ENCODE data around the gene PMVK. TPM values are rescaled to one million over a fixed set of nuclear protein-coding genes. Genes with fewer than 3 reads are reported as not detected.

The PMVK gene
- total RNA-seq, 1 experiment from 2014 or later, result 26.3 TPM

- Histone ChIP-seq H3K9me3 (ENCODE audit: control insufficient read depth, low read depth, low read length) (no peaks in the 10 kb centered on the region), H3K27ac (ENCODE audit: insufficient read length, low read depth, low read length) (no peak overlapping the region), H3K4me2 (ENCODE audit: insufficient read depth, insufficient read length, low read length) (no peak overlapping the region), H4K8ac (replicated peaks; ENCODE audit: insufficient read length, low read depth, low read length) (no peak overlapping the region), H3K23me2 (ENCODE audit: insufficient read length, low read depth, low read length, poor library complexity, severe bottlenecking) (no peaks in the 10 kb centered on the region), H3K23ac (ENCODE audit: insufficient read length, low read depth, low read length) (no peak overlapping the region), H3T11ph (ENCODE audit: low read length) (no peak overlapping the region), H2AK5ac (ENCODE audit: insufficient read length, low read length) (no peak overlapping the region), H2BK120ac (ENCODE audit: low read depth, low read length, poor library complexity, severe bottlenecking) (no peak overlapping the region), H4K91ac (ENCODE audit: insufficient read length, low read depth, low read length) (no peak overlapping the region), H4K20me1 (ENCODE audit: control insufficient read depth, insufficient read depth, insufficient read length) (no peaks in the 10 kb centered on the region), H3K18ac (ENCODE audit: insufficient read length, low read depth, low read length) (no peak overlapping the region), H4K5ac (ENCODE audit: insufficient read length, low read depth, low read length) (no peak overlapping the region), H3K14ac (ENCODE audit: insufficient read depth, low read length) (no peak overlapping the region), H3K4ac (ENCODE audit: low read depth, low read length) (no peak overlapping the region), H3K56ac (ENCODE audit: insufficient read length, low read depth, low read length) (no peak overlapping the region), H2AFZ (ENCODE audit: low read length) (no peak overlapping the region), H2BK15ac (ENCODE audit: low read depth, low read length) (no peak overlapping the region), H2BK12ac (ENCODE audit: insufficient read length, low read depth, low read length) (no peak overlapping the region), H3K79me2 (ENCODE audit: insufficient read depth, low read length) (no peaks in the 10 kb centered on the region), H3K9ac (ENCODE audit: extremely low read depth, insufficient read length, low read length) (no peak overlapping the region), H2BK5ac (ENCODE audit: insufficient read length, low read length) (no peak overlapping the region), H2BK20ac (ENCODE audit: low read depth, low read length, poor library complexity, severe bottlenecking) (no peak overlapping the region), H3K4me1 (ENCODE audit: insufficient read depth, low read length) (peaks cover 2% of the 10 kb centered on the region; the same call in 1 of the 2 replicates), H3K27me3 (ENCODE audit: insufficient read depth, low read length) (no peaks in the 10 kb centered on the region), H3K79me1 (ENCODE audit: insufficient read depth, low read depth, low read length, poor library complexity, severe bottlenecking) (no peaks in the 10 kb centered on the region)
- H3K27ac Mint-ChIP-seq, result no peak overlapping the region
- H3K4me1 Mint-ChIP-seq, result peaks cover 0 to 8% of the 10 kb centered on the region in 2 experiments
- no peaks in the 10 kb centered on the region for H3K36me3 Mint-ChIP-seq (ENCODE audit: insufficient read depth in 1 of 3, low read depth in 3 of 3)
- no peak for TF ChIP-seq CTCF (conservative IDR thresholded peaks at IDR 0.05)
- WGBS (ENCODE audit: extremely low coverage, insufficient read length, low lambda C conversion rate), result no CpG with 5 or more reads among the region's 5 CpGs
- no peak for DNase-seq
- H3K27me3 Mint-ChIP-seq (ENCODE audit: low read depth), result peaks cover 8% of the 10 kb centered on the region
- H3K9me3 Mint-ChIP-seq, result no peaks in the 10 kb centered on the region
- no peak overlapping the region for H3K4me3 Mint-ChIP-seq
Observed at GRCh38 chr1:154886281-154887015, 50.1 kb downstream of the PMVK start.

All from H9 (cell line).